Measurements from ENCODE around the gene EXOG.

Gene EXOG

GRCh38 chr3:38500688-38501417 lies 4.7 kb downstream of the EXOG start:
- Mint-ChIP-seq H3K27ac (no peak overlapping the region), H3K4me3 (no peak overlapping the region), H3K27me3 (ENCODE audit: low read depth, poor library complexity) (peaks cover 5% of the 10 kb centered on the region), H3K36me3 (ENCODE audit: low read depth) (peaks cover 19% of the 10 kb centered on the region), H3K4me1 (peaks cover 9% of the 10 kb centered on the region), H3K9me3 (no peaks in the 10 kb centered on the region)
- TF ChIP-seq CTCF (IDR thresholded peaks at IDR 0.05), result no peak
- no peak for DNase-seq

GRCh38 chr3:38507120-38507519 lies 11.0 kb downstream of the EXOG start:
- no peaks in the 10 kb centered on the region for H3K27me3 Mint-ChIP-seq (ENCODE audit: low read depth, poor library complexity)
- H3K9me3 Mint-ChIP-seq, result no peaks in the 10 kb centered on the region
- H3K36me3 Mint-ChIP-seq (ENCODE audit: low read depth), result peaks cover 27% of the 10 kb centered on the region
- no peak for DNase-seq
- no peak overlapping the region for H3K27ac Mint-ChIP-seq
- H3K4me1 Mint-ChIP-seq, result no peaks in the 10 kb centered on the region
- no peak for TF ChIP-seq CTCF (IDR thresholded peaks at IDR 0.05)
- H3K4me3 Mint-ChIP-seq, result no peak overlapping the region

GRCh38 chr3:38509732-38510131 lies 13.6 kb downstream of the EXOG start:
- no peaks in the 10 kb centered on the region for H3K4me1 Mint-ChIP-seq
- DNase-seq, result no peak
- TF ChIP-seq CTCF (IDR thresholded peaks at IDR 0.05), result no peak
- no peaks in the 10 kb centered on the region for H3K9me3 Mint-ChIP-seq
- no peaks in the 10 kb centered on the region for H3K27me3 Mint-ChIP-seq (ENCODE audit: low read depth, poor library complexity)
- no peak overlapping the region for H3K4me3 Mint-ChIP-seq
- no peak overlapping the region for H3K27ac Mint-ChIP-seq
- H3K36me3 Mint-ChIP-seq (ENCODE audit: low read depth), result peaks cover 38% of the 10 kb centered on the region

- H3K27ac Mint-ChIP-seq, result no peak overlapping the region
- H3K9me3 Mint-ChIP-seq, result no peaks in the 10 kb centered on the region
- H3K27me3 Mint-ChIP-seq (ENCODE audit: low read depth, poor library complexity), result no peaks in the 10 kb centered on the region
- H3K4me3 Mint-ChIP-seq, result no peak overlapping the region
- H3K36me3 Mint-ChIP-seq (ENCODE audit: low read depth), result peaks cover 40% of the 10 kb centered on the region
- TF ChIP-seq CTCF (IDR thresholded peaks at IDR 0.05), result no peak
- H3K4me1 Mint-ChIP-seq, result no peaks in the 10 kb centered on the region
- no peak for DNase-seq
These were observed 14.5 kb downstream of the EXOG start for GRCh38 chr3:38510631-38511030.

- Mint-ChIP-seq H3K4me1 (no peaks in the 10 kb centered on the region), H3K9me3 (no peaks in the 10 kb centered on the region), H3K27me3 (ENCODE audit: low read depth, poor library complexity) (no peaks in the 10 kb centered on the region), H3K27ac (peak overlapping the region; percentile 30), H3K36me3 (ENCODE audit: low read depth) (peaks cover 47% of the 10 kb centered on the region), H3K4me3 (no peak overlapping the region)
- no peak for DNase-seq
- no peak for TF ChIP-seq CTCF (IDR thresholded peaks at IDR 0.05)
These were observed 15.4 kb downstream of the EXOG start for GRCh38 chr3:38511546-38511945.

GRCh38 chr3:38515367-38515766 lies 19.2 kb downstream of the EXOG start:
- no peaks in the 10 kb centered on the region for H3K27me3 Mint-ChIP-seq (ENCODE audit: low read depth, poor library complexity)
- no peak for DNase-seq
- H3K36me3 Mint-ChIP-seq (ENCODE audit: low read depth), result peaks cover 36% of the 10 kb centered on the region
- no peak overlapping the region for H3K27ac Mint-ChIP-seq
- no peaks in the 10 kb centered on the region for H3K4me1 Mint-ChIP-seq
- no peaks in the 10 kb centered on the region for H3K9me3 Mint-ChIP-seq
- TF ChIP-seq CTCF (IDR thresholded peaks at IDR 0.05), result no peak
- H3K4me3 Mint-ChIP-seq, result no peak overlapping the region
